GM18520 (cell line): Measurements from ENCODE around the gene CCSER1.
"Not testable (repeated sequence)": the region's sequence is repeated elsewhere in the genome, so short reads cannot be mapped to it uniquely, and the experiment has no call there.

Source experiments
- ATAC-seq: cut with Tn5 transposase; IDR thresholded peaks from one replicate; pipeline ENCODE4 v1.9.1; 2021; ENCODE audit not compliant: unreplicated experiment

The CCSER1 gene

DNA sequence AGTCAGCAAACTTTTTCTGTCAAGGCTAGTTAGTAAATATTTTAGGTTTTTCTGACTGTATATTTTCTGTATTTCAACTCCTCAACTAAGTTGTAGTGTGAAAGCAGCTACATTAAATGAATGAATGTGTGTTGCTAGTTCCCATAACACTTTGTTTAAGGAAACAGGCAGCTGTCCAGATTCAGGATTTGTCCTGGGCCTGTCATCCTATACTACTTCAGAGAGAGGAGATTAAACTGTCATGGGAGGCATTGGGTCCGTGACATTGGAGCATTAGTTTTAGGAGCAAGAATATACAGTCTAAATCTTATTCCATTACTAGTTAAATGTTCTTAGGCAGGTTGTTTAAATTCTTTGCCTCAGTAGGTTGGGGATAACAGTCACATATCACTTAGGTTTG lies 516.0 kb downstream of the CCSER1 start:
- no peak for ATAC-seq

DNA sequence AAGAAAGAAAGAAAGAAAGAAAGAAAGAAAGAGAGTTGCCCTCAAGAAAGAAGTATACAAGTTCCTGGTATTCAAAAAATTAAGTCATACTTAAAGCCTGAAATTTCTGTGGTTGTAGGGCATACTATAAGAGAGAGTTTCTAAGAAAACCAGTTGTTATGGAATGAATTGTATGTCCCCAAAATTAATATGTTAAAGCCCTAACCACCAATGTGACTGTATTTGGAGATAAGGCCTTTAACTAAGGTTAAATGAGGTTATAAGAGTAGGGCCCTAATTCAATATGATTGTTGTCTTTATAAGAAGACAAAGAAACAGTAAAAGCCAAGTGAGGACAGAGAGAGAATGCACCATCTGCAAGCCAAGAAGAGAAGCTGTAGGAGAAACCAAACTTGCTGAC lies 521.1 kb downstream of the CCSER1 start:
- ATAC-seq, result no peak

GRCh38 chr4:90648791-90649190 lies 521.6 kb downstream of the CCSER1 start:
- ATAC-seq, result no peak

DNA sequence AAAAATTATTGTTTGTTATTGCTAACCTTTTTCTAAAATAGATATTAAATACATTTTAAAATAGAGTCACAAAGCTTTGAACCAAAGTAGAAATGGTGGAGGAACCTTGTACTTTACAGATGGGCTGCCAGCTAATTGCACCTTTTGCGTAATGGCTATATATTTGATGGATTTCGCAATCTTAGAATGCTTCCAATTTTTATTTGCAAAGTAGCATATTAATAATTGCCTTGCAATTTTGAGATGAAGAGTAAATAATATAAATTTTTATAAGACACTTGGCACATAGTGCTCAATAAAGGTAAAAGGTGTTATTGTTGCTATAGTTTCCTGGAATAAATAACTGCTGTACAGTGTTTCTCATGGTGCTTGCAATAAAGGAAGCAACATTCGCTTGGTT lies 533.5 kb downstream of the CCSER1 start:
- no peak for ATAC-seq

DNA sequence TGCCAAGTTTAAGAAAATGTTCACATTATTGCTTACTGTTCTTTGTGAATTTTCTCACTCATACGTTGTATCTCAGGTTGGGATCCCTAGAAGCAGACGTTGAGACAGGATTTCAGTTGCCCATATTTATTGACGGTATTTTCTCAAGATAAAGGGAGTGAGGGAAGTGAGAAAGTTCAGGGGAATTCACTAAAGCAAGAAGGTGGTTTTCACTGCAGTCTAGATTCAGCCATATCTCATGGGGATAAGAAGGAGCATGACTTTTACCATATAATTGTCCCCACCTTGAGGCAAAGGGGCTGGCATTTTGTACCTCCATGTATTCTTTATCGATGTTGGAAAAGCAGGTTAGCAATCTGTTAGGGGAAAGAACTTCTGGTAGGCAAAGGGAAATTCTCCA lies 543.0 kb downstream of the CCSER1 start:
- no peak for ATAC-seq

DNA sequence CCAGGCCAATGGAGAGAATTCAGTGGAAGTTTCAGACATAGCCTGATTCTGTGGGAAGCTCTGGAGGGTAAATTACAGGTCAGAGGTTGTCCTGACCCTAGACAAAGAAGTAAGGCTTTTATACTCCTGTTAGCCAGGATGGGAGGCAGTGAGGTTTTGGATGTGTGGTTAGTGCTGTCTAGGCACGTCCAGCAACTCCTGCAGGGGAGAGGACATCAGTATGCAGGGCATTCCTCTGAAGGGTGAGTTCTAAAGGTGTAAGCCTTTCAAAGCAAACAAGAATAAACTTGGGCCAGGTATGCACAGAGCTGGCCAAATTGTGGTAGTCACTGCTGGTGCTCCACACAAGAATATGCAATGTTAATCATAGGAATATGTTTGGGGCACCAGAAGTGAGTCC lies 562.5 kb downstream of the CCSER1 start:
- no peak for ATAC-seq

GRCh38 chr4:90695411-90695810 lies 568.2 kb downstream of the CCSER1 start:
- ATAC-seq, result no peak

DNA sequence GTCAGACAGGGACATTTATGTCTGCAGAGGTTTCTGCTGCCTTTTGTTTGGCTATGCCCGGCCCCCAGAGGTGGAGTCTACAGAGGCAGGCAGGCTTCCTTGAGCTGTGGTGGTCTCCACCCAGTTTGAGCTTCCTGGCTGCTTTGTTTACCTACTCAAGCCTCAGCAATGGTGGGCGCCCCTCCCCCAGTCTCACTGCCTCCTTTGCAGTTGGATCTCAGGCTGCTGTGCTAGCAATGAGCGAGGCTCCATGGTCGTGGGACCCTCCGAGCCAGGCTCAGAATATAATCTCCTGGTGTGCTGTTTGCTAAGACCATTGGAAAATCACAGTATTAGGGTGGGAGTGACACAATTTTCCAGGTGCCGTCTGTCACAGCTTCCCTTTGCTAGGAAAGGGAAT lies 578.3 kb downstream of the CCSER1 start:
- ATAC-seq, result not testable (repeated sequence)

DNA sequence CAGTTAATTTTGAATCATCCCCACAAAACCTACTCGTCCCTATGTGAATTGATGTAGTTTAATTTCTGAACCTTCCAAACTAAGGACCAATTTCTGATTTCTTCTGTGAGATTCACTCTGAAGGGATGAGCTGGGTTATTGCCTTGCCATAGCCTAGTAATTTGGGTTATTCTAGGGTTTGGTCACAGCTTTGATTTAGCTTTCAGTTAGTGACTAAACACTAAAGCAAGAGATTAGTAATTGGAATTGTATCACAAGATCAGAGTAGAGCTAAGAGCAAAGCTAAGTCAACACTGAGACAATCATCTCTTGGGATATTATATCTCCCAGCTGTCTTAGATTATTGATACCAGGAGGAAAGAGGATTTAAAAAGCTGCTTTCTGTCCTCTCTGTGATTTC lies 588.0 kb downstream of the CCSER1 start:
- no peak for ATAC-seq

DNA sequence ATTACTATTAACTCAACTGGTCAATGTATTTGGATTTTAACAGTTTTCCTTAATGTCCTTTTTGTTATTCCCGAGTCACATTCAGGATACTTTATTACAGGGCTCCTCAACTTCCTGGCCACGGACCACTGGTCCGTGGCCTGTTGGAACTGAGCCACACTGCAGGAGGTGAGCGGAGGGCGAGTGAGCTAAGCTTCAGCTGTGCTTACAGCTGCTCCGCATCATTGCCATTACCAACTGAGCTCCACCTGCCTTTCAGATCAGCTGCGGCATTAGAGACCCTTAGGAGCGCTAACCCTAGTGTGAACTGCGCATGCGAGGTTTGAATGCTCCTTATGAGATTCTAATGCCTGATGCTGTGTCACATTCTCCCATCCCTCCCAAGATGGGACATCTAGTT lies 591.7 kb downstream of the CCSER1 start:
- no peak for ATAC-seq

- ATAC-seq, result no peak
Measured at GRCh38 chr4:90727938-90728337, 600.7 kb downstream of the CCSER1 start.

- no peak for ATAC-seq
Measured at GRCh38 chr4:90730752-90731151, 603.6 kb downstream of the CCSER1 start.

DNA sequence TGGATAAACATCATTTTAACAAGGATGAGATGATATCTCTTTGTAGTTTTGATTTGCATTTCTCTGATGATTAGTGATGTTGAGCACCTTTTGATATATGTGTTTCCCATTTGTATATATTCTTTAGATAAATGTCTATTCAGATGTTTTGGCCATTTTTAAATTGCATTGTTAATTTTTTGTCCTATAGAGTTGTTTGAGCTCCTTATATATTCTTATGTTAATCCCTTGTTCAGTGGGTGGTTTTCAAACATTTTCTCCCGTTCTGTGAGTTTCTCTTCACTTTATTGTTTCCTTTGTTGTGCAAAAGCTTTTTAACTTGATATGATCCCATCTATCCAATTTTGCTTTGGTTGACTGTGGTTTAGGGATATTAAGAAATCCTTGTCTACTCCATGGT lies 606.0 kb downstream of the CCSER1 start:
- ATAC-seq, result no peak

- ATAC-seq, result no peak
Measured at GRCh38 chr4:90745176-90745575, 618.0 kb downstream of the CCSER1 start.

GRCh38 chr4:90753068-90753467 lies 625.9 kb downstream of the CCSER1 start:
- no peak for ATAC-seq

- no peak for ATAC-seq
Measured at GRCh38 chr4:90757534-90758060, 630.4 kb downstream of the CCSER1 start.

- ATAC-seq, result no peak
Measured at GRCh38 chr4:90760059-90760458, 632.9 kb downstream of the CCSER1 start.

DNA sequence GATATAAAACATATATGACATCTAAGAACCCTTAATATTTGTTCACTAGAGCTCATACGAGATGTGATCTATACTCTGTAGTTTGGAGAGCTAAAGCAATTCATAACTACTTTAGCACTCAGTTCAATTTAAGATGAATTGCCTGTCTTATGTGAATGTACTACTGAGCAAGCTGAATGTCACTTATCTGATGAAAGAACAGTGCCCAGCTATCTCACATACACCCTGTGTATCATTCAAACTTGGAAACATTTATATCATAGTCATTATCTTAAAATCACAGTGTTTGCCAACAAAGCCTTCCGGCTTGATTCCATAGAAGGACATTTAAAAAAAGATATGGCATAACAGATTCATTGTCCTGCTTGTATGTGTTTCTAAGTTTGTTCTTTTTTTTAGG lies 639.6 kb downstream of the CCSER1 start:
- no peak for ATAC-seq

DNA sequence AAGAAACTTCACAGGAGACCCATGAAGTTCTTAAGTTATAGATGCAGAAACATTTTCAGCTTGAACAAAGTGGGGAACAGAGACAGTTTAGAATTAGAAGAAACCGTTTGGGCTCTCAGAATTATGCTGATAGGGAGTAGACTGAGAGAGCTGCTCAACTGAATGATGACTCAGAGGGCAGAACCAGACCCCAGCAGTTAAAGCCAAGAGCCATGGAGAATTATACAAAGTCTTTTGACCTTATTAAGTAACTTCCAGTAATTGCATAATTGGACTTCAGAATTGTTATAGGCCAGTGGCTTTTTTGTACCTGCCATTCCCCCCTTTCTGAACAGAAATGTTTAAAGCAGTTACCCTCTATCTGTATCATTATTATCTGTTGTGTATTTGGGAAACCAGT lies 642.1 kb downstream of the CCSER1 start:
- ATAC-seq, result no peak

DNA sequence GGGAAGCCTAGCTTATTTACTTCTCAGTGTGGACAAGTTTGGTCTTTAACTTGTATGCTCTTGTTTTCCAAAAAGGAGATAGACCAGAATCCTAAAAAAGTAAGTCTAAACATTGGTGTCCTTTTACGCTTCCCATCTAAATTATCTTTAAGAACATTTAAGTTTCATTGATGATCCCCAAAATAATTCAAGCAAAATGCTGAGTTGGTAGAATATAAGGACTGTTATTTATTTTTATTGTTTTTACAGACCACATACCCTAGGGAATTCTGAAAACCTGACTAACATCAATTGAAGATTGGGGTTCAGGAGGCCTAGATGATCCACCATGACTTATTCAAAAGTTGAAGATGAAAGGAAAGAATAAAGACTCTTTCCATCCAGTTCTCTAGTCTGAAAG lies 653.0 kb downstream of the CCSER1 start:
- ATAC-seq, result no peak

GRCh38 chr4:90786602-90787001 lies 659.4 kb downstream of the CCSER1 start:
- ATAC-seq, result no peak

GRCh38 chr4:90792696-90793095 lies 665.5 kb downstream of the CCSER1 start:
- no peak for ATAC-seq

GRCh38 chr4:90798948-90799347 lies 671.8 kb downstream of the CCSER1 start:
- ATAC-seq, result no peak

- no peak for ATAC-seq
Measured at GRCh38 chr4:90799895-90800294, 672.7 kb downstream of the CCSER1 start.
